ENCODE measurements around the gene ZFC3H1. TPM values are rescaled to one million over a fixed set of nuclear protein-coding genes. Genes with fewer than 3 reads are reported as not detected.

Gene ZFC3H1
- total RNA-seq, 1 donor from 2014 or later: 37.9 TPM

DNA sequence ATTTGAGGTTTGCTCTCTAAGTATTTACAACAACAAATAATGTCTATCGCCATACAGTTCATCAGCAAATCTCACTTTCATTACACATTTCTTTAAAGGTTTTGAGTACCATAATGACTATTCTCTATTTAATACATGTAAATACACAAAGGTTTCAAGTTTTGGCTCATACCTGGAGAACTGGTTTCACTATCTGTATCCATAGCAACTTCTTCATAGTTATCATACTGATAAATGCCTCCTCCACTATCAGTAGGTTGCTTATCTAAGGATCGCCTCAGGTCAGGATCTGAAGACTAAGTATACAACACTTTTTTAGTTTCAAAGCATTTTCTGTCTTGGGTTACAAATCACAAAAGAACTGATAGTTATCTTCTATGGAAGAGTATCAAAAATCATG is 21.4 kb downstream of the ZFC3H1 start:
- Mint-ChIP-seq H3K9me3 (no peaks in the 10 kb centered on the region), H3K27me3 (ENCODE audit: insufficient read depth, low read depth) (no peaks in the 10 kb centered on the region), H3K4me3 (no peak overlapping the region), H3K4me1 (no peaks in the 10 kb centered on the region), H3K27ac (no peak overlapping the region), H3K36me3 (peaks cover 39% of the 10 kb centered on the region)
- no peak overlapping the region for H3K4me3 ChIP-seq
- H3K79me2 ChIP-seq (ENCODE audit: low read depth): no peaks in the 10 kb centered on the region
- TF ChIP-seq, protein P1, sequence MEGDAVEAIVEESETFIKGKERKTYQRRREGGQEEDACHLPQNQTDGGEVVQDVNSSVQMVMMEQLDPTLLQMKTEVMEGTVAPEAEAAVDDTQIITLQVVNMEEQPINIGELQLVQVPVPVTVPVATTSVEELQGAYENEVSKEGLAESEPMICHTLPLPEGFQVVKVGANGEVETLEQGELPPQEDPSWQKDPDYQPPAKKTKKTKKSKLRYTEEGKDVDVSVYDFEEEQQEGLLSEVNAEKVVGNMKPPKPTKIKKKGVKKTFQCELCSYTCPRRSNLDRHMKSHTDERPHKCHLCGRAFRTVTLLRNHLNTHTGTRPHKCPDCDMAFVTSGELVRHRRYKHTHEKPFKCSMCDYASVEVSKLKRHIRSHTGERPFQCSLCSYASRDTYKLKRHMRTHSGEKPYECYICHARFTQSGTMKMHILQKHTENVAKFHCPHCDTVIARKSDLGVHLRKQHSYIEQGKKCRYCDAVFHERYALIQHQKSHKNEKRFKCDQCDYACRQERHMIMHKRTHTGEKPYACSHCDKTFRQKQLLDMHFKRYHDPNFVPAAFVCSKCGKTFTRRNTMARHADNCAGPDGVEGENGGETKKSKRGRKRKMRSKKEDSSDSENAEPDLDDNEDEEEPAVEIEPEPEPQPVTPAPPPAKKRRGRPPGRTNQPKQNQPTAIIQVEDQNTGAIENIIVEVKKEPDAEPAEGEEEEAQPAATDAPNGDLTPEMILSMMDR (IDR thresholded peaks at IDR 0.05): no peak
- TF ChIP-seq EZH2phosphoT487 (IDR thresholded peaks at IDR 0.05): no peak
- no peak for TF ChIP-seq EZH2 (IDR thresholded peaks at IDR 0.05)
- no peak for DNase-seq (ENCODE audit: low spot score)
- H3K27me3 ChIP-seq: no peaks in the 10 kb centered on the region
- H2AFZ ChIP-seq (replicated peaks): no peak overlapping the region
- H4K20me1 ChIP-seq (ENCODE audit: low read depth): peaks cover 4% of the 10 kb centered on the region
- H3K4me1 ChIP-seq: no peaks in the 10 kb centered on the region
- H3F3A ChIP-seq (ENCODE audit: low read depth): peaks cover 7% of the 10 kb centered on the region
- no peaks in the 10 kb centered on the region for H3K9me3 ChIP-seq (ENCODE audit: low read depth)
- H3K27ac ChIP-seq: no peak overlapping the region
- peaks cover 27% of the 10 kb centered on the region for H3K36me3 ChIP-seq
- no peak overlapping the region for H3K4me2 ChIP-seq
- H3K9ac ChIP-seq: no peak overlapping the region

DNA sequence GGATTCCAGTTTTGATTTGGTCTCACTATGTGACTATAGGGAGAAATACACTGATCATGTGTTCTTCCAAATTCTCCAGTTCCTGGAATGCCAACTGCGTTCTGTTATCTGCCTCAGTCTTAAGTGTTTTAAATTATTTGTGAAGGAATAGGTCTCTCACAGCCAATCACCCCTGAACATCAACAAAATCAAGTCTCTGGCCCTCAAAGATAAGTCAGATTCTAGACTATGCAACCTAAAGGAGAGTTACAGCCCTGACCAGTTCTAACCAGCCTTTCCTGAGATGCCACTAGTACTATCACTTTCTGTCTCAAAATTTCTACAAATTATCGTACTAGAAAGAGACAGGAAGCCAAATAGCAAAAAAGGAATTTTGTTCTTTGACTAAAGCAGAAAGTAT is 22.3 kb downstream of the ZFC3H1 start:
- Mint-ChIP-seq H3K27ac (no peak overlapping the region), H3K4me1 (no peaks in the 10 kb centered on the region), H3K27me3 (ENCODE audit: insufficient read depth, low read depth) (no peaks in the 10 kb centered on the region), H3K4me3 (no peak overlapping the region), H3K9me3 (no peaks in the 10 kb centered on the region), H3K36me3 (peaks cover 39% of the 10 kb centered on the region)
- no peaks in the 10 kb centered on the region for H3K4me1 ChIP-seq
- H3K9me3 ChIP-seq (ENCODE audit: low read depth): no peaks in the 10 kb centered on the region
- no peak overlapping the region for H3K4me3 ChIP-seq
- no peaks in the 10 kb centered on the region for H3K27me3 ChIP-seq
- H3K9ac ChIP-seq: no peak overlapping the region
- no peak for TF ChIP-seq EZH2phosphoT487 (IDR thresholded peaks at IDR 0.05)
- TF ChIP-seq EZH2 (IDR thresholded peaks at IDR 0.05): no peak
- TF ChIP-seq, protein P1 (IDR thresholded peaks at IDR 0.05): no peak
- H3K27ac ChIP-seq: no peak overlapping the region
- H3K79me2 ChIP-seq (ENCODE audit: low read depth): no peaks in the 10 kb centered on the region
- peaks cover 4% of the 10 kb centered on the region for H4K20me1 ChIP-seq (ENCODE audit: low read depth)
- H3F3A ChIP-seq (ENCODE audit: low read depth): peaks cover 13% of the 10 kb centered on the region
- no peak overlapping the region for H2AFZ ChIP-seq (replicated peaks)
- DNase-seq (ENCODE audit: low spot score): no peak
- H3K36me3 ChIP-seq: peaks cover 29% of the 10 kb centered on the region
- no peak overlapping the region for H3K4me2 ChIP-seq

DNA sequence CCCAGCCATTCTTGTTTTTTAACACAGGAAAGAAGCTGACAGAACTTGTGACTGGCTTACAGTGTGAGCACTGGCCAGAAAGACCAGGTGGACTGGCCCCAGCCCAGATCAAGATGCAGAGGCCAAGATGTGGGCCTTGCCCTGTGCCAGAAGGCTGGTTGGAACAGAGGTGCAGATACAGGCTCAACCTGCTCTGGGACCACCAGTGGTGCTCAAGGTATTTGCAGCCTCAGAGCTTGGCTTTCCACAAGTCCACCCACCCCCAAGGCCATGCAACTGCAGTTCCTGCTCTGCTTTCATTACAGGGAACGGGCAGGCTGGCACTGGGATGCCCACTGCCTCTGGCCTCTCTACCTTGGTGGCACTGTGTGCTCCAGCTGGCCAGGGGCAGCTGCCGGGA is 23.3 kb downstream of the ZFC3H1 start:
- Mint-ChIP-seq H3K4me3 (no peak overlapping the region), H3K36me3 (peaks cover 38% of the 10 kb centered on the region), H3K27ac (no peak overlapping the region), H3K4me1 (no peaks in the 10 kb centered on the region), H3K27me3 (ENCODE audit: insufficient read depth, low read depth) (no peaks in the 10 kb centered on the region), H3K9me3 (no peaks in the 10 kb centered on the region)
- Histone ChIP-seq H3K36me3 (peaks cover 35% of the 10 kb centered on the region), H3K4me1 (no peaks in the 10 kb centered on the region), H3K27me3 (no peaks in the 10 kb centered on the region), H4K20me1 (ENCODE audit: low read depth) (peaks cover 4% of the 10 kb centered on the region), H3K9me3 (ENCODE audit: low read depth) (no peaks in the 10 kb centered on the region), H3K4me3 (no peak overlapping the region), H3K79me2 (ENCODE audit: low read depth) (no peaks in the 10 kb centered on the region), H3K9ac (no peak overlapping the region), H3K4me2 (no peak overlapping the region), H3F3A (ENCODE audit: low read depth) (peaks cover 13% of the 10 kb centered on the region), H3K27ac (no peak overlapping the region), H2AFZ (replicated peaks) (no peak overlapping the region)
- TF ChIP-seq EZH2phosphoT487 (IDR thresholded peaks at IDR 0.05): no peak
- TF ChIP-seq, protein P1 (IDR thresholded peaks at IDR 0.05): no peak
- no peak for TF ChIP-seq EZH2 (IDR thresholded peaks at IDR 0.05)
- DNase-seq (ENCODE audit: low spot score): no peak
